ENCODE measurements around the gene BRSK2. TPM values are rescaled to one million over a fixed set of nuclear protein-coding genes. Genes with fewer than 3 reads are reported as not detected.

Gene BRSK2
- total and polyA plus RNA-seq, 2 donors (not counting 1 experiment from before 2014, with no cell fraction given), result 0.11 to 0.33 TPM

DNA sequence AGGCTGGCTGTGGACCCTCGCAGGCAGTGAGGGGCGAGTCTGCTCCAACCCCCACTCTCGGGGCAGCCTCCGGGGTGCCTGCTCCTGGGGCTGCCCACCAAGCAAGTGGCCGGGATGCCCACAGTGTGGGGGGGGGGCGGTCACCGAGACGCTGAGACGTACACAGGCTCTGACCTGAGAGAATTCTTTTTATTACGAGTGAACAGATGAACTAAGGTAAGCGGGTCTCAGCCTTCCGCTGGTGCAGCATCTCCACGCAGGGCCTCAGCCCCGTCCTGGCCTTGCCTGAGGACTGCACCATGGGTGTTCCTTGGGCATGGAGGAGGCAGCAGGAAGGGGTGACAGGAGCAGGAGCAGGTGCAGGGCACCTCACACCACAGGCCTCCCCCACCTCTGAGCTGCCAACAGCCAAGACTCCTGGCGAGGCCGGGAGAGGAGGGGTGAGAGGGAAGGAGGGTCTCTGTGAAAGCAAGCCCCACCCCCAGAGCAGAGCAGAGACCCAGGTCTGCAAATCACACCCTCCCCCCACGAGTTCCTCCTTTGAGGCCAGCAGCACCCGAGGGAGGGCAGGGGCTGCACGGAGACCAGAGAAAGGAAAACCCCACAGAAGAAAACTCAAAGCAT, 79.7 kb downstream of the BRSK2 start:
- peaks cover 1% of the 10 kb centered on the region for H3K36me3 ChIP-seq (ENCODE audit: control insufficient read depth, insufficient read depth, low read length)
- no peak overlapping the region for H3K27ac ChIP-seq (ENCODE audit: insufficient read depth, low read length)
- H3K4me3 ChIP-seq (replicated peaks in 1 of 4; ENCODE audit: control extremely low read depth in 1 of 4, insufficient read depth in 1 of 4, low read depth in 3 of 4, low read length in 4 of 4), result no peak overlapping the region
- no peaks in the 10 kb centered on the region for H3K4me1 ChIP-seq (ENCODE audit: control insufficient read depth, extremely low read depth, insufficient read depth, low read length)
- H3K9me3 ChIP-seq (ENCODE audit: control insufficient read depth, insufficient read depth, low read depth, low read length), result no peaks in the 10 kb centered on the region
- TF ChIP-seq EZH2 (IDR thresholded peaks at IDR 0.05; ENCODE audit: low read length, missing control alignments), result no peak
- TF ChIP-seq, protein P1, sequence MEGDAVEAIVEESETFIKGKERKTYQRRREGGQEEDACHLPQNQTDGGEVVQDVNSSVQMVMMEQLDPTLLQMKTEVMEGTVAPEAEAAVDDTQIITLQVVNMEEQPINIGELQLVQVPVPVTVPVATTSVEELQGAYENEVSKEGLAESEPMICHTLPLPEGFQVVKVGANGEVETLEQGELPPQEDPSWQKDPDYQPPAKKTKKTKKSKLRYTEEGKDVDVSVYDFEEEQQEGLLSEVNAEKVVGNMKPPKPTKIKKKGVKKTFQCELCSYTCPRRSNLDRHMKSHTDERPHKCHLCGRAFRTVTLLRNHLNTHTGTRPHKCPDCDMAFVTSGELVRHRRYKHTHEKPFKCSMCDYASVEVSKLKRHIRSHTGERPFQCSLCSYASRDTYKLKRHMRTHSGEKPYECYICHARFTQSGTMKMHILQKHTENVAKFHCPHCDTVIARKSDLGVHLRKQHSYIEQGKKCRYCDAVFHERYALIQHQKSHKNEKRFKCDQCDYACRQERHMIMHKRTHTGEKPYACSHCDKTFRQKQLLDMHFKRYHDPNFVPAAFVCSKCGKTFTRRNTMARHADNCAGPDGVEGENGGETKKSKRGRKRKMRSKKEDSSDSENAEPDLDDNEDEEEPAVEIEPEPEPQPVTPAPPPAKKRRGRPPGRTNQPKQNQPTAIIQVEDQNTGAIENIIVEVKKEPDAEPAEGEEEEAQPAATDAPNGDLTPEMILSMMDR (conservative IDR thresholded peaks at IDR 0.05 in 1 of 2, IDR thresholded peaks at IDR 0.05 in 1 of 2; ENCODE audit: low read depth in 1 of 2, low read length in 2 of 2), result no peak
- no peak overlapping the region for H2AFZ ChIP-seq (ENCODE audit: low read length)
- H3K27me3 ChIP-seq (ENCODE audit: control insufficient read depth, insufficient read depth, low read length), result no peaks in the 10 kb centered on the region
- no peak overlapping the region for H3K4me2 ChIP-seq (ENCODE audit: extremely low read depth, insufficient read depth, low read length)
- no peaks in the 10 kb centered on the region for H4K20me1 ChIP-seq (ENCODE audit: control insufficient read depth, extremely low read depth, insufficient read depth, low read length)
- no peak for DNase-seq (ENCODE audit: low read depth in 2 of 2)
- no peaks in the 10 kb centered on the region for H3K79me2 ChIP-seq (ENCODE audit: control insufficient read depth, insufficient read depth, low read length)
- no peak overlapping the region for H3K9ac ChIP-seq (ENCODE audit: insufficient read depth, low read length)

DNA sequence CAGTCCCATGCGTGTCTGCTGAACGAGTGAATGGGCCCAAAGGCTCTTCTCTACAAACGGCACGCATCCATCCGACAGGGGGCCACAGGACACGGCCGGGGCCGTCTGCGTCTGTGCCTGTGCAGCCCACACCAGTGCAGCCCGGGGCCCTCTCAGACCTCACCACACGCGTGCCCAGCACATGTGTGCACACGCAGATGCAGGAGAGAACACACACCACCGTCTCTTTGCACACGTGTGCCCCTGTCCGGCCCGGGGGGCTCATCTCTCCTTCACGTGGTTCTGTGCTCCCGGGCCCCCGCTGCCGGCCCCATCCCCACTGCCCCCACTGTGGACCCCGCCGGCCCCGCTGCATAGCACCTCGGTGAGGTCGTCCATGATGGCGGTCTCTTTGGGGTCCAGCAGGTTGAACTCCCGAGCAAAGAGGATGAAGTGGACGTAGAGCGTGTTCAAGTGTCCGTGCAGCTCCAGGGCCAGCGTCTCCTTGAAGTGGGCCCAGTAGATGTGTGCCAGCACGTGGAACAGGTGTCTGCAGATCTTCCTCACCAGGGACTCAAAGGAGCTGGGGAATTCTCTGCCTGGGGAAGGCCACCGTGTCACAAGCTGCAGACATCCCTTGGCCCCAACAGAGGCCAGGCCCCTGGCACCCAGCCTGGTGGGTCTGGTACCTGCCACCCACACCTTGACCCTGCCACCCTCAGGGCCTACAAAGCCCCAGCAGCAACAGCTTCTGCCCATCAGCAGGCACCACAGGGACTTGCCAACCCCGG, 80.4 kb downstream of the BRSK2 start:
- H3K27me3 ChIP-seq (ENCODE audit: control insufficient read depth, insufficient read depth, low read length), result no peaks in the 10 kb centered on the region
- H3K36me3 ChIP-seq (ENCODE audit: control insufficient read depth, insufficient read depth, low read length), result peaks cover 1% of the 10 kb centered on the region
- H3K4me3 ChIP-seq (replicated peaks in 1 of 4; ENCODE audit: control extremely low read depth in 1 of 4, insufficient read depth in 1 of 4, low read depth in 3 of 4, low read length in 4 of 4), result no peak overlapping the region
- H3K4me2 ChIP-seq (ENCODE audit: extremely low read depth, insufficient read depth, low read length), result no peak overlapping the region
- no peaks in the 10 kb centered on the region for H4K20me1 ChIP-seq (ENCODE audit: control insufficient read depth, extremely low read depth, insufficient read depth, low read length)
- H3K4me1 ChIP-seq (ENCODE audit: control insufficient read depth, extremely low read depth, insufficient read depth, low read length), result no peaks in the 10 kb centered on the region
- H3K9me3 ChIP-seq (ENCODE audit: control insufficient read depth, insufficient read depth, low read depth, low read length), result no peaks in the 10 kb centered on the region
- no peak for TF ChIP-seq EZH2 (IDR thresholded peaks at IDR 0.05; ENCODE audit: low read length, missing control alignments)
- TF ChIP-seq, protein P1 (conservative IDR thresholded peaks at IDR 0.05 in 1 of 2, IDR thresholded peaks at IDR 0.05 in 1 of 2; ENCODE audit: low read depth in 1 of 2, low read length in 2 of 2), result no peak
- DNase-seq (ENCODE audit: low read depth in 2 of 2), result no peak
- H3K27ac ChIP-seq (ENCODE audit: insufficient read depth, low read length), result no peak overlapping the region
- H2AFZ ChIP-seq (ENCODE audit: low read length), result no peak overlapping the region
- H3K79me2 ChIP-seq (ENCODE audit: control insufficient read depth, insufficient read depth, low read length), result no peaks in the 10 kb centered on the region
- no peak overlapping the region for H3K9ac ChIP-seq (ENCODE audit: insufficient read depth, low read length)

DNA sequence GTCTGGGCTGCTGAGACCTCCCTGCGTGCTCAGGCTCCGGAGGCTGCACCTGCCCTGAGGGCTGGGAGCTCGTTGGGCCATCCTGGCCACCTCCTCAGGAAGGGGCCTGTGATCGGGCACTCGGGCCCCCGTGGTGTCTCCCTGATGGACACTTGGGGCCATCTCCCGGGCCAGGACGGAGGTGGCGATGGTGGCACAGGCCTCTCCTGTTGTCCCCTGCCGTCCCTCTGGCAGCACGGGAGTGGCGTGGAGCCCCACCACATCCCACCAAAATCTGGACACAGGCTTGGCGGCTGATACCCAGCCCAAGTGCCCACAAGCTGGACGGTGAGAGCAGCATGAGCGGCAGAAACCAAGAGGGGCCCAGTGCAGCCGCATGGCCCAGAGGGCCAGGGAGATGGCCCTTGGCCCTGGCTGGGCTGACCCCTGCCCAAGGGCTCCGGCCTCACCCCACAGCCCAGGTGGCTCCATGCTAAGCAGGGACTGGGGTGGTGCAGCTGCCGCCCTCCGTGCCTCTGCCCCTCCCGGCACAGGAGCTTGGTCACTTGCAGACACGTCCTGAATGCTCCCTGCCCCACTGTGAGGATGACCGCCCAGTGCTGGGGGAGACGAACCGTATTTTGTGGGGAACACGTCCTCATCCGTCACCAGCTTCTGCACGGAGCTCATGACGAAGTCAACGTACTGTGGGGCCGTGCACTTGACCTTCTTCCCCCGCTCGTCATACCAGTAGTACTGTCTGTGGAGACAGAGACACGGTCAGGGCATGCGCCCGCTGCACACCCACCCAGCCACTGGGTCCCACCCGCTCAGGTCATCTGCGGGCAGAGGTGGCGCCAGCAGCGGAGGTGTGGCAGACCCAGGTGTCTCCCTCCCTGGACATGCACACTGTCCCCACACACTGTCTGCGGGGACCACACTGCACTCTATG, 81.2 kb downstream of the BRSK2 start:
- Histone ChIP-seq H3K36me3 (ENCODE audit: control insufficient read depth, insufficient read depth, low read length) (peaks cover 1% of the 10 kb centered on the region), H3K4me1 (ENCODE audit: control insufficient read depth, extremely low read depth, insufficient read depth, low read length) (no peaks in the 10 kb centered on the region), H3K4me3 (replicated peaks in 1 of 4; ENCODE audit: control extremely low read depth in 1 of 4, insufficient read depth in 1 of 4, low read depth in 3 of 4, low read length in 4 of 4) (no peak overlapping the region), H3K27me3 (ENCODE audit: control insufficient read depth, insufficient read depth, low read length) (no peaks in the 10 kb centered on the region), H3K79me2 (ENCODE audit: control insufficient read depth, insufficient read depth, low read length) (no peaks in the 10 kb centered on the region), H3K9ac (ENCODE audit: insufficient read depth, low read length) (no peak overlapping the region), H3K4me2 (ENCODE audit: extremely low read depth, insufficient read depth, low read length) (no peak overlapping the region), H3K9me3 (ENCODE audit: control insufficient read depth, insufficient read depth, low read depth, low read length) (no peaks in the 10 kb centered on the region), H4K20me1 (ENCODE audit: control insufficient read depth, extremely low read depth, insufficient read depth, low read length) (no peaks in the 10 kb centered on the region), H3K27ac (ENCODE audit: insufficient read depth, low read length) (no peak overlapping the region), H2AFZ (ENCODE audit: low read length) (no peak overlapping the region)
- DNase-seq (ENCODE audit: low read depth in 2 of 2), result no peak
- no peak for TF ChIP-seq EZH2 (IDR thresholded peaks at IDR 0.05; ENCODE audit: low read length, missing control alignments)
